Mesothelial cell of epicardium (in vitro differentiated cells): ENCODE measurements around the gene VPS4A. TPM values are rescaled to one million over a fixed set of nuclear protein-coding genes. Genes with fewer than 3 reads are reported as not detected.

Experiments
- DNase-seq, 2 experiments: peaks; one replicate each; pipeline ENCODE4 v3.0.0; 2021; ENCODE audit warnings: low spot score in 2 of 2; ENCODE audit not compliant: unreplicated experiment in 2 of 2
- H3K27ac Mint-ChIP-seq: 2 replicates; pipeline ENCODE4 v1.8.0; 2021; ENCODE audit warnings: mixed read lengths
- H3K27me3 Mint-ChIP-seq: 2 replicates; pipeline ENCODE4 v1.8.0; 2021; ENCODE audit warnings: low read depth, mixed read lengths
- H3K36me3 Mint-ChIP-seq: 2 replicates; pipeline ENCODE4 v1.8.0; 2021; ENCODE audit warnings: mixed read lengths
- H3K4me1 Mint-ChIP-seq: 2 replicates; pipeline ENCODE4 v1.8.0; 2021; ENCODE audit warnings: mixed read lengths
- H3K4me3 Mint-ChIP-seq: 2 replicates; pipeline ENCODE4 v1.8.0; 2021; ENCODE audit warnings: mild to moderate bottlenecking, moderate library complexity, mixed read lengths
- H3K9me3 Mint-ChIP-seq: 2 replicates; pipeline ENCODE4 v1.8.0; 2021; ENCODE audit warnings: mixed read lengths
- CTCF ChIP-seq: fragments of 200-600 bp; sonication (generic); IDR thresholded peaks from one replicate; pipeline ENCODE4 v1.5.0; 2021; ENCODE audit warnings: antibody characterized with exemption; ENCODE audit not compliant: unreplicated experiment
- total RNA-seq: library from RNA; stranded (reverse); gene quantifications from 3 replicates; pipeline ENCODE4 v1.2.1, GENCODE V29; 2021

Gene VPS4A
- total RNA-seq, 1 donor from 2014 or later = 29.8 TPM

GRCh38 chr16:69319826-69320739 lies 8.9 kb downstream of the VPS4A start:
- no peak for DNase-seq
- no peak for TF ChIP-seq CTCF
- H3K4me1 Mint-ChIP-seq = no peaks in the 10 kb centered on the region
- H3K27me3 Mint-ChIP-seq = no peaks in the 10 kb centered on the region
- no peaks in the 10 kb centered on the region for H3K9me3 Mint-ChIP-seq
- H3K27ac Mint-ChIP-seq = peak overlapping the region; percentile 3
- H3K4me3 Mint-ChIP-seq = no peak overlapping the region
- peaks cover 36% of the 10 kb centered on the region for H3K36me3 Mint-ChIP-seq

GRCh38 chr16:69320740-69321073 lies 9.6 kb downstream of the VPS4A start:
- Mint-ChIP-seq H3K4me3 (no peak overlapping the region), H3K4me1 (no peaks in the 10 kb centered on the region), H3K9me3 (no peaks in the 10 kb centered on the region), H3K36me3 (peaks cover 36% of the 10 kb centered on the region), H3K27ac (no peak overlapping the region), H3K27me3 (no peaks in the 10 kb centered on the region)
- no peak for TF ChIP-seq CTCF
- no peak for DNase-seq

- H3K4me3 Mint-ChIP-seq = no peak overlapping the region
- peaks cover 36% of the 10 kb centered on the region for H3K36me3 Mint-ChIP-seq
- H3K4me1 Mint-ChIP-seq = no peaks in the 10 kb centered on the region
- no peak for DNase-seq
- no peak overlapping the region for H3K27ac Mint-ChIP-seq
- TF ChIP-seq CTCF = no peak
- no peaks in the 10 kb centered on the region for H3K27me3 Mint-ChIP-seq
- H3K9me3 Mint-ChIP-seq = no peaks in the 10 kb centered on the region
Measured at GRCh38 chr16:69321080-69321479, 9.9 kb downstream of the VPS4A start.

- no peaks in the 10 kb centered on the region for H3K27me3 Mint-ChIP-seq
- no peak for TF ChIP-seq CTCF
- H3K4me1 Mint-ChIP-seq = no peaks in the 10 kb centered on the region
- no peaks in the 10 kb centered on the region for H3K9me3 Mint-ChIP-seq
- peaks cover 29% of the 10 kb centered on the region for H3K36me3 Mint-ChIP-seq
- no peak overlapping the region for H3K27ac Mint-ChIP-seq
- H3K4me3 Mint-ChIP-seq = no peak overlapping the region
- no peak for DNase-seq
Measured at GRCh38 chr16:69322343-69322742, 11.2 kb downstream of the VPS4A start.

- no peak for DNase-seq
- H3K27me3 Mint-ChIP-seq = no peaks in the 10 kb centered on the region
- H3K4me3 Mint-ChIP-seq = no peak overlapping the region
- no peak for TF ChIP-seq CTCF
- peaks cover 28% of the 10 kb centered on the region for H3K36me3 Mint-ChIP-seq
- H3K27ac Mint-ChIP-seq = no peak overlapping the region
- H3K4me1 Mint-ChIP-seq = peaks cover 3% of the 10 kb centered on the region
- H3K9me3 Mint-ChIP-seq = no peaks in the 10 kb centered on the region
Measured at GRCh38 chr16:69323415-69323814, 12.3 kb downstream of the VPS4A start.
